Measurements from ENCODE around the gene SACS. TPM values are rescaled to one million over a fixed set of nuclear protein-coding genes. Genes with fewer than 3 reads are reported as not detected.
A peak's percentile ranks its signal among the peaks of the same experiment; 100 is the strongest.

Gene SACS
- total RNA-seq (2014; rRNA removed; shearing (Covaris generic)), result 40.7 and 42.6 TPM in 2 replicates

- no peaks in the 10 kb centered on the region; the same call in 1 of the 2 replicates for H3K27me3 ChIP-seq (ENCODE audit: control insufficient read depth, insufficient read depth, low read length)
- H3K36me3 ChIP-seq (replicated peaks; ENCODE audit: control insufficient read depth, insufficient read depth, low read length), result no peaks in the 10 kb centered on the region; the same call in 1 of the 2 replicates
- peak; percentile 82 for DNase-seq
- H3K4me3 ChIP-seq (ENCODE audit: insufficient read depth, low read depth, low read length), result peak within 1 kb of the TSS; percentile 76
These were observed at the start of gene SACS for GRCh38 chr13:23433171-23434153. SACS (minus strand) TSS chr13:23433702; CDS start chr13:23411239, 22,463 bp downstream.

- H3K27me3 ChIP-seq (ENCODE audit: control insufficient read depth, insufficient read depth, low read length), result no peaks in the 10 kb centered on the region
- DNase-seq, result no peak
- no peaks in the 10 kb centered on the region for H3K36me3 ChIP-seq (replicated peaks; ENCODE audit: control insufficient read depth, insufficient read depth, low read length)
- H3K4me3 ChIP-seq (ENCODE audit: insufficient read depth, low read depth, low read length), result no peak overlapping the region
These were observed 46.8 kb upstream of the SACS start for GRCh38 chr13:23480324-23480723.

DNA sequence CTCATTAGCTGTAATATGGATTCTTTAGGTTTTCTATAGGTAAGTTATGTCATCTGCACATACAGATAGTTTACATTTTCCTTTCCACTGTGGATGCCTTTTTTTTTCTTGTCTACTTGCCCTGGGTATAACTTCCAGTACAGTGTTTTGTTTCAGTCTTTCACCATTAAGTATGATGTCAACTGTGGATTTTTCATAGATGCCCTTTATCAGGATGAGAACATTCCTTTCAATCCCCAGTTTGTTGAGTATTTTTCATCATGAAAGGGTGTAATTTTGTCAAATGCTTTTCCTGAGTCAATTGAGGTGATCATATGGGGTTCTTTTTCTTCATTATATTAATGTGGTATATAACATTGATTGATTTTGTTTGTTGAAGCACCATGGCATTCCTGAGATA, 43.6 kb upstream of the SACS start:
- no peak for DNase-seq
- H3K36me3 ChIP-seq (replicated peaks; ENCODE audit: control insufficient read depth, insufficient read depth, low read length), result no peaks in the 10 kb centered on the region
- no peaks in the 10 kb centered on the region for H3K27me3 ChIP-seq (ENCODE audit: control insufficient read depth, insufficient read depth, low read length)
- H3K4me3 ChIP-seq (ENCODE audit: insufficient read depth, low read depth, low read length), result no peak overlapping the region

GRCh38 chr13:23473221-23473620, 39.7 kb upstream of the SACS start:
- no peak for DNase-seq

DNA sequence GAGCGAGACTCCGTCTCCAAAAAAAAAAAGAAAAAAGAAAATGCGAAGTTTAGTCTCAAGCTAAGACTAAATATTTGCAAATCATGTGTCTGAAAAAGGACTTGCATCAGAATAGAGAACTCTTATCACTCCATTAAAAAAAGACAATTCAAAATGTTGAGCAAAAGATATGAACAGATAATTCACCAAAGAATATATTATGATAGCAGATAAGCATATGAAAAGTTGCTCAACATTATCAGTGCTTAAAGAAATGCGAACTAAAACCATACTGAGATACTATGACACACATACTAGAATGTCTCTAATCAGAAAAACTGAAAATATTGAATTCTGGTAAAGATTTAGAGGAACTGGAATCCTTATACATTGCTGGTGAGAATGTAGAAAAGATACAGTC, 38.7 kb upstream of the SACS start:
- H3K4me3 ChIP-seq (ENCODE audit: insufficient read depth, low read depth, low read length), result no peak overlapping the region
- no peak for DNase-seq
- H3K27me3 ChIP-seq (ENCODE audit: control insufficient read depth, insufficient read depth, low read length), result no peaks in the 10 kb centered on the region
- H3K36me3 ChIP-seq (replicated peaks; ENCODE audit: control insufficient read depth, insufficient read depth, low read length), result no peaks in the 10 kb centered on the region

More at GRCh38 chr13:23473221-23473620, 39.7 kb upstream of the SACS start:
- no peak overlapping the region for H3K4me3 ChIP-seq (ENCODE audit: insufficient read depth, low read depth, low read length)
- no peaks in the 10 kb centered on the region for H3K27me3 ChIP-seq (ENCODE audit: control insufficient read depth, insufficient read depth, low read length)
- H3K36me3 ChIP-seq (replicated peaks; ENCODE audit: control insufficient read depth, insufficient read depth, low read length), result no peaks in the 10 kb centered on the region

GRCh38 chr13:23470790-23471614, 37.5 kb upstream of the SACS start:
- H3K27me3 ChIP-seq (ENCODE audit: control insufficient read depth, insufficient read depth, low read length), result peaks cover 5% of the 10 kb centered on the region
- no peaks in the 10 kb centered on the region for H3K36me3 ChIP-seq (replicated peaks; ENCODE audit: control insufficient read depth, insufficient read depth, low read length)
- DNase-seq, result no peak
- H3K4me3 ChIP-seq (ENCODE audit: insufficient read depth, low read depth, low read length), result no peak overlapping the region

- peak; percentile 35 for DNase-seq
These were observed 36.5 kb upstream of the SACS start for GRCh38 chr13:23469951-23470421.

DNA sequence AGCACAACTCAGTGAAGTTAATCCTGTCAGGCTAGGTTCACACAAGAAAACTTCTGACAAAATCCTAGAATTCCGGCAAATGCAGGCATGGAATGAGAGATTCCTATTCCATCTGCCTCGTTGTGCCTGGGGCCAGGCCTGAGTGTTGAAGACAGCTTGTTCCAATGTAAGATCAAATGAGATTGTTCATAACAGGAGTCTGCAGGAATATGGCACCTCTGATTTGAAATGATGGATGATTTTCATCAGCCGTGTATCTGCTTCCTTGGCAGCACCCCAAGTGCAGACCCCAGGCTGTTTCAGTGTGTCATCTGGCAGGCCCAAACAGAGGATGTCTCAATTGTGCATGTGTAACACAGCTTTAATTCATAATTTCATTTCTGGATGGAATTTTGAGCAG, 35.3 kb upstream of the SACS start:
- DNase-seq, result no peak
- Histone ChIP-seq H3K27me3 (ENCODE audit: control insufficient read depth, insufficient read depth, low read length) (peaks cover 11% of the 10 kb centered on the region), H3K4me3 (ENCODE audit: insufficient read depth, low read depth, low read length) (no peak overlapping the region), H3K36me3 (replicated peaks; ENCODE audit: control insufficient read depth, insufficient read depth, low read length) (no peaks in the 10 kb centered on the region)

More at GRCh38 chr13:23469951-23470421, 36.5 kb upstream of the SACS start:
- Histone ChIP-seq H3K27me3 (ENCODE audit: control insufficient read depth, insufficient read depth, low read length) (peaks cover 11% of the 10 kb centered on the region), H3K4me3 (ENCODE audit: insufficient read depth, low read depth, low read length) (no peak overlapping the region), H3K36me3 (replicated peaks; ENCODE audit: control insufficient read depth, insufficient read depth, low read length) (no peaks in the 10 kb centered on the region)

DNA sequence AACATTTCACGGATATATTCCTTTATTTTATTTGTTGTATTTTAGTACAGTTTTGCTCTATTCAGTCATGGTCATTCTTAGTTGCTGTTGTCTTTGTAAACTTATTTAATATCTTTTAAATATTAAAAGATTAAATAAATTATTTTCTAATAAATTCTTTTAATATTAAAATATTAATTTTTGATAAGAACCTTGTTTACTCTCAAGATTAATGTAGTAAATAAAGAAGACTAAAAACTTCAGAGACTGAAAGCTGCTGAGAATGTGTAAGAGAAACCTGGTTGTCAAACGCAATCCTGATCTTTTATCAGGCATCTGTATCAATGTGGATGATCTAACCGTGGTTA, 34.4 kb upstream of the SACS start:
- DNase-seq, result no peak

DNA sequence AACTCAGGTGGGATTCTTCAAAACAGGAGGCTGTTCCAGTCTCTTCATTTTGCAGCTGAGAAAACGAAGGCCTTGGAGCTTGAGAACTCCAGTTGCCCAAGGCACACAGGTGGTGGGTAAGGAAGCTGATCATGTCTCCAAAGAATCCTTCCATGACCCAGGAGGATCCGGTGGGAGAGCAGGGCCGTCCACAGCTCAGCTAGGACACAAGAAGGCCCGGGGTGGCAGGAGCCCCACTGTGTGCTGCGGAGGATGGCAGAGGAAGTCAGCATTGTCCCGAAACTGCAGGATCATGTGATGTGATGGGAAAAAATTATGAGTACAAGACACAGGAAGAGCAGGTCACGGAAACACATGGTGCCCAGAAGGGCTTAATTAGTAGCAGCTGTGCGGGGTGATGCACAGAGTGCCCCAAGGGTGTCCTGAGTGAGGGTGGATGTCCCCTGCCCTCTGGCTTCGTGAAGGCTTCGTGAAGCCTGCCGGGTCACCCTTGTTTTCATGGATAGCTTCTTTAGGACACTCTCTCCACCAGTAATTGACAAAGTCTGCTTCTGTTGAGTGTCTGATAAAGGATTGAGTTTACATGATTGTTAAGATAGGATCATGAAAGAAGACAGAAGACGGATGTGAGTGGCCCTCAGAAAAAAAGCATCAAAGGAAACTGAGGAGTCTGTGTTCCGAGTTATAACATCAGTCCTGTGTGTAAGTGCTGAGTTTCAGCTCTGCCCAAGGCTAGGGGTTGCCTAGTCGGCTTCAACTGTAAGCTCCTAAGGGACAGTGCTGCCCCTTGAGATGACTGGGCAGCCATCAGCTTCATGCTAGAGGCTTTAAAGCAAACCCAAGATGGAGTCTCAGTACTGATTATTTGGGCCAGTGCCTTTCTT, 33.8 kb upstream of the SACS start:
- Histone ChIP-seq H3K36me3 (replicated peaks; ENCODE audit: control insufficient read depth, insufficient read depth, low read length) (no peaks in the 10 kb centered on the region), H3K27me3 (ENCODE audit: control insufficient read depth, insufficient read depth, low read length) (peaks cover 11% of the 10 kb centered on the region), H3K4me3 (ENCODE audit: insufficient read depth, low read depth, low read length) (no peak overlapping the region)
- no peak for DNase-seq

More for the DNA sequence above, 34.4 kb upstream of the SACS start:
- Histone ChIP-seq H3K27me3 (ENCODE audit: control insufficient read depth, insufficient read depth, low read length) (peaks cover 11% of the 10 kb centered on the region), H3K4me3 (ENCODE audit: insufficient read depth, low read depth, low read length) (no peak overlapping the region), H3K36me3 (replicated peaks; ENCODE audit: control insufficient read depth, insufficient read depth, low read length) (no peaks in the 10 kb centered on the region)

- Histone ChIP-seq H3K36me3 (replicated peaks; ENCODE audit: control insufficient read depth, insufficient read depth, low read length) (no peaks in the 10 kb centered on the region), H3K4me3 (ENCODE audit: insufficient read depth, low read depth, low read length) (peak overlapping the region; percentile 58)
- DNase-seq, result peak; percentile 87
These were observed 32.9 kb upstream of the SACS start for GRCh38 chr13:23466144-23467002.

DNA sequence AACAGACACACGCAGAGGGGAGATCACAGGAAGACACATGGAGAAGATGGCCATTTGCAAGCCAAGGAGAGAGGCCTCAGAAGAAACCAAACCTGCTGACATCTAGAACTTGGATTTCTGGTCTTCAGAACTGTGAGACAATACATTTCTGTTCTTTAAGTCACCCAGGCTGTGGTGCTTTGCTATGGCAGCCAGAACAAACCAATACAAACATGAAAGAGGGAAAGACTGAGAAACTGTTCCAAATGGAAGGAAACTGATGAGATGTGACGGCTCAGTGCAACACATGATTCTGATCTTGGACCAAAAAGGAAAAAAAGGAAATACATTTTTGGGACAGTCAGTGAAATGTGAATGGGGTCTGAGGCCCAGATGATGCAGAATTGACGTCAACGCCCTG, 30.2 kb upstream of the SACS start:
- Histone ChIP-seq H3K27me3 (ENCODE audit: control insufficient read depth, insufficient read depth, low read length) (peaks cover 11% of the 10 kb centered on the region), H3K36me3 (replicated peaks; ENCODE audit: control insufficient read depth, insufficient read depth, low read length) (no peaks in the 10 kb centered on the region), H3K4me3 (ENCODE audit: insufficient read depth, low read depth, low read length) (no peak overlapping the region)
- no peak for DNase-seq

More at GRCh38 chr13:23466144-23467002, 32.9 kb upstream of the SACS start:
- H3K27me3 ChIP-seq (ENCODE audit: control insufficient read depth, insufficient read depth, low read length), result peaks cover 11% of the 10 kb centered on the region
